GM19240 (cell line): ENCODE results near the gene WDHD1.
"Not testable (repeated sequence)": the region's sequence is repeated elsewhere in the genome, so short reads cannot be mapped to it uniquely, and the experiment has no call there.

Experiments used
- DNase-seq: peaks from one replicate; pipeline ENCODE4 v3.0.0; 2011; ENCODE audit warnings: low spot score; ENCODE audit not compliant: insufficient read length

The WDHD1 gene, protein sequence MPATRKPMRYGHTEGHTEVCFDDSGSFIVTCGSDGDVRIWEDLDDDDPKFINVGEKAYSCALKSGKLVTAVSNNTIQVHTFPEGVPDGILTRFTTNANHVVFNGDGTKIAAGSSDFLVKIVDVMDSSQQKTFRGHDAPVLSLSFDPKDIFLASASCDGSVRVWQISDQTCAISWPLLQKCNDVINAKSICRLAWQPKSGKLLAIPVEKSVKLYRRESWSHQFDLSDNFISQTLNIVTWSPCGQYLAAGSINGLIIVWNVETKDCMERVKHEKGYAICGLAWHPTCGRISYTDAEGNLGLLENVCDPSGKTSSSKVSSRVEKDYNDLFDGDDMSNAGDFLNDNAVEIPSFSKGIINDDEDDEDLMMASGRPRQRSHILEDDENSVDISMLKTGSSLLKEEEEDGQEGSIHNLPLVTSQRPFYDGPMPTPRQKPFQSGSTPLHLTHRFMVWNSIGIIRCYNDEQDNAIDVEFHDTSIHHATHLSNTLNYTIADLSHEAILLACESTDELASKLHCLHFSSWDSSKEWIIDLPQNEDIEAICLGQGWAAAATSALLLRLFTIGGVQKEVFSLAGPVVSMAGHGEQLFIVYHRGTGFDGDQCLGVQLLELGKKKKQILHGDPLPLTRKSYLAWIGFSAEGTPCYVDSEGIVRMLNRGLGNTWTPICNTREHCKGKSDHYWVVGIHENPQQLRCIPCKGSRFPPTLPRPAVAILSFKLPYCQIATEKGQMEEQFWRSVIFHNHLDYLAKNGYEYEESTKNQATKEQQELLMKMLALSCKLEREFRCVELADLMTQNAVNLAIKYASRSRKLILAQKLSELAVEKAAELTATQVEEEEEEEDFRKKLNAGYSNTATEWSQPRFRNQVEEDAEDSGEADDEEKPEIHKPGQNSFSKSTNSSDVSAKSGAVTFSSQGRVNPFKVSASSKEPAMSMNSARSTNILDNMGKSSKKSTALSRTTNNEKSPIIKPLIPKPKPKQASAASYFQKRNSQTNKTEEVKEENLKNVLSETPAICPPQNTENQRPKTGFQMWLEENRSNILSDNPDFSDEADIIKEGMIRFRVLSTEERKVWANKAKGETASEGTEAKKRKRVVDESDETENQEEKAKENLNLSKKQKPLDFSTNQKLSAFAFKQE

DNA sequence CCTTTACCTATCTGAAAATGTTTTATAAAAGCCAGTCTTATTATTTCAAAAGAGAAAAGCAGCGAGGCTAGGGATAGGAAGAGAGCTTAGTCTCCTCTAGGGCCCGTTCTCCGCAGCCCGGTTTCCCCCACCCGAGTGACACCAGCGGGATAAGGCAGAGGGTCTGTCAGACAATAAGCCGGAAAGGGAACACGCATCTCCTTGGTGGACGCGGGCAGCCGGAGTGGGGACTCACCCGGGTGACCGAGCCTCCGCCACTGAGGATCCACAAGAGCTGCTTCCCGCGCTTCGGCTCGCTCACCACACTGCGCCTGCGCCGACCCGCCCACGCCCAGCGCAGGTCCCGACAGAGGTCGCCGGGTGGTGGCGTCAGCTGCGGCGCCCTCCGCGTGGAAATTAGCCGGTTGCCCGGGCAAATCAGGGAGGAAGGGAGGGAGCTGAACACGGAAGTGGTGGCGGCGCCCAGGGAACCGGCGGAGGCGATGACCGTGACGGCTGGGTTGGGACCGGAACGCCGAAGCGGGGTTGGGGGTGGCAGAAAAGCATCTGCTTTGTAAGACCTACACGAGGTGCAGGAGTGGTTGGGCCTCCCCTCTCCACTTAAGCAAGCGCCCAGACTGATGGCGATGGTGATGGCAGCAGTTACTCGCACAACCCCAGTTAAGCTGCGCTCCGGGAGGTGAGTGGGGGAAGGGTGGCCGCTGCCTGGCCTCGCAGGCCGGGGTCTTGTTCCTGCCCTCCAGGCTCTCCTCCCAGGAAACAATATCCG, at the start of gene WDHD1, which contains the start of gene SOCS4:
TSS of gene WDHD1 (minus strand) at position 307 of the 769 bp plus-strand sequence. CDS start 312 bp downstream, outside the sequence.
TSS of gene SOCS4 (plus strand) at position 444 of the 769 bp plus-strand sequence. CDS start 15,806 bp downstream, outside the sequence.
- peak; percentile 82 for DNase-seq

DNA sequence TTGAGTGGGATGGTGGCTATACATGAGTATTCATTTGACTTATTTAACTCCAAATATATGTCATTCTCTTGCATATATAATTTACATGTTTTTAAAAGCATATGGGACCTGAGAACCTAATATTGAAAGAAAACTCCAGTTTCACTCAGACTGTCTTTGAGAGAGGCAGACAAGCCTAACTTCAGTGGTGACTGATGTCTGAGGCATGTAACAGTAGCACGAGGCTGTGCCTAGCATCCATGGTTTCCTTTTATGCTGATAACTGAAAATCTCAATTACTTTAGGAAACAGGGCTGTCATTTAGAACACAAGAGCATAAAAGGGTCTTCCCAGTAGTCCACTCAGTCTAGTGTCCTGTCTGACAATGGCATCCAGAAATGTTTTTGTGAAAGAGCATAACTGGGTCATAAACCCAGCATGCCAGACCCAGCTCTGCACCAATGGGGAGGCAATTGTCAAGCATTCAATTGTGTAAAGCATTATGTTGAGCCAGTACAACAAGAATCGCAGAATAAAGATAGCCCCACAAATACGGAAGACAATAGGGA, 48.8 kb upstream of the WDHD1 start:
- DNase-seq = no peak

DNA sequence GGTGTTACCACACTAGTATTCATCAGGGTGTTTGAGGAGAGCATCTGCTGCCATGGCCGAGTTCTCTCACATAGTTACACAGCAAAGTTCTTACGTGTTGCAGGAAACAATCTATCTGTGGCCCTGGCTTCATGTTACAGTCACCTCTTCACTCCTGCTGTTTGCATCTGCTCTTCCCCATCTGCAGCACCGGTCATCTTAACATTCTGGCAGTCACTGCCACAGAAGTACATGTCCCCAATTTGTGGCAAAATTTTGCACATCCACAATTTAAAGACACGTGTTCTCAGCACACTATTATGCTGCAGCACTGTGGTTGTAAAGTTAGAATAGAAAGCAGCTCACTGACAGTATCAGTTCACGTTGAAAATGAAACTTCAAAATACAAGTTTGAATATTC, 47.8 kb upstream of the WDHD1 start:
- no peak for DNase-seq

DNA sequence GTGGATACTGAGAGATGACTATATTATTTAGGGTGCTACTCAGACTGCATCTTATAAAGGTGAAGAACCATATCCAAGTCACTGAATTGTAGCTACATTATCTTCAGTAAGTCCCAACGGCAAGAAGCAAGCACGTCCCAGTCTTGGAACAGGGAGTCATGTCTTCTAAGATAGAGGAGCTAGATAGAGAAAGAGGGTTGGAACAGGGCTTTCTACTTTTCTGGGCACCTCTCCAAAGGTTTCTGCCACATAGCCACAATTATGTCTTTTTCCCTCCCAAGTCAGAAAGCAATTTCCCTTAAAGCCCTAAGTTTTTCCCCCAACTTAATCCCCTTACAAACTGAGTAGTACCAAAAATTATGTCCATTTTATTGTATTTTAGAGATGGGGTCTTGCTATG, 47.0 kb upstream of the WDHD1 start:
- no peak for DNase-seq

DNA sequence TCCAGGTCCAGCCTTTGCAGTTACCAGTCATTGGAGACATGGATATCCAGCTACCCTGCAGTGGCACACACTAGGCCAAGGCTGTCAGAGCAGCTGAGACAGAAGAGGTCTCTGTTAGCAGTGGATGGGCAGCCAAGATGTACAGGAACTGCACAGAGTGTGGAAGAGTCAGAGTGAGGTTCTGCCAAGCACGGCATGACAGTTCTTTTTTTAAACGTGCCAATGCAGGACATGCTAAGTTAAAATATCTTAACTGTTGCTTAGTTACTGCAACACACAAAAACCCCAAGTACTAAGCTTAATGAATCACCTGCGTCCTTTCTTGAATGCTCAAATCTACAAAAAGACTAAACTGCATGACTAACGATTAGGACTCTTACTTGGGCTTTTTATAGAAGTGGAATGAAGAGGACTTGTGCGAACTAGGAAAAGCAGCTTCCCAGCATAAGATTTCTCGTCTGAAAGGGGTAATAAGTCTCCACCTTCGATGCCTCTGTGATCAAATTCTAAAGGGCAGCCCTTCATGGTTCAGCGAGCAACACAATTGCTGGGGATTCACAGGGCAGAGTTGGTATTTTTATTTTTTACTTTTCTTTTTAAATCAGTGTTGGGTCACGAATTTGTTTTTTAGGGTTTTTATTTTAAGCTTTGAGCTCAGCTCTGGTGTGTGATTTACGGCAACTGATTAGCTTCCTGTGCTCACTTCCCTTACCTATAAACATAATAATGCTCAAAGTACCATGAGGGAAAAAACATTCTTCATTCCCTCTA, 45.2 kb upstream of the WDHD1 start:
- no peak for DNase-seq

DNA sequence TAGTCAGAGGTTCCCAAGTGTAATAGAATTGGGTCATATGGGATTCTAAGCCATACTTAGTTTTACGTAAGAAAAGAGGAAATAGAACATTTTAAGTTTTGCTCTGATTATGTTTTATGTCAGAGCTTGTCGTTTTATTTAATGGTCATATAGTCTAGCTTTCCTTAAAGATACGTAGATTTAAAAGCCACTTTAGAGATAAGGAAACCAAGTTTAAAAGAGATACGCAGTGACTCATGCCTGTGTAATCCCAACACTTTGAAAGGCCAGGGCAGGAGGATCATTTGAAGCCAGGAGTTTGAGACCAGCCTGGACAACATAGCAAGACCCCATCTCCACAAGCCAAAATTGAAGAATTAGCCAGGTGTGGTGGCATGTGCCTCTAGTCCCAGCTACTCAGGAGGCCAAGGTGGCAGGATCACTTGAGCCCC, 44.1 kb upstream of the WDHD1 start:
- no peak for DNase-seq

DNA sequence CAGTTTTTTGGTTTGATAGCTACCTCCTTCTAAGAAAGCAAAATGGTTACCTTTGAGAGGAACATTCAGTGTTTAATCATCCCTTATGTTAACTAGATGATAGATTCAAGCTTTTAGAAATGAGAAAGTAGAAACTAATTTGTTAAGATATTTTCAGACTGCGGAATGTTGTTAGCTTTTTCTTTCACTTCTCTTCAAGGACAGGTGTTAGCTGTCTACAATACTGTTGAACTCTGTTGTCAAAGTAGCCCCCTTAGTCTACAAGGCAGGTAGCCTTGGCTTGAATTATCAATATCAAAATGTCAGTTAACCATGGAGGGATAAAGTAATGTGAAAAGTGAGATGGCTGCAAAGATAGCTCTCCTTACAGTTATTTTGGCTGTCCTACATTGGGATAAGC, 39.3 kb upstream of the WDHD1 start:
- DNase-seq = no peak

DNA sequence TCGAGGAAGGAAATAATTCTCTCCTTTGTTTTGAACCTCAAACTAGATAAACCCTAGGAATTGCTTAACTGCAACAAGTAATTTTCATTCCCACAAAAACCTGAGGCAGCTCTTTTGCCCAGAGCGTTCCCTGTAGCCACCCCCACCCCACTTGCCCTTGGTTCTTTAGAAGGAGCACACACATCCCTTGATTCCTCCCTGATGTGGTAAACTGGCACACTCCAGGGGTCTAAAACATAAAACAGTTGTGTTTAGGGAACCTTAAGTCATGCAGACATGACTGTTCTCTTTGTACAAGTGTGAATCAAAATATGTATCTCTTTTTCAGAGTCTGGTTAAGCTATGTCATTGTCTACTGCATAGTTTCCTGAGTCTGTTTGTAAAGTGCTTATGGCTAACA, 38.5 kb upstream of the WDHD1 start:
- DNase-seq = no peak

DNA sequence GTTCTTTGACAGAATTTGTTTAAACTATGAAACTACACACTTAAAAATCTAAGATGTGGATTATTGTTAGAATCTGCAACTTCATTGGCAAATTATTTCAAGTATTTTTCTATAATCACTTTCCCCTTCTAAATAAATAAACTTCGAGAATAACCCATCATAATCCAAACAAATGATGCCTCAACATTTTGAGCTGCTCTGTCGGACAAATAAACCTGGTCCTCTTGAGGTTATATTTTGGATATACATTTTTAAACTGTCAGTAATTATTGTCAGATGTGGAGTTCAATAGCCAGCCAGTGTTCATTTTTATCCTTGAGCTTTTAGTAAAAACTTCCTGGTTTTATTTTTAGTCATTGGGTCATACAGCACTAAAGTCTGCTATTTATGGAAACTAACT, 38.0 kb upstream of the WDHD1 start:
- not testable (repeated sequence) for DNase-seq

DNA sequence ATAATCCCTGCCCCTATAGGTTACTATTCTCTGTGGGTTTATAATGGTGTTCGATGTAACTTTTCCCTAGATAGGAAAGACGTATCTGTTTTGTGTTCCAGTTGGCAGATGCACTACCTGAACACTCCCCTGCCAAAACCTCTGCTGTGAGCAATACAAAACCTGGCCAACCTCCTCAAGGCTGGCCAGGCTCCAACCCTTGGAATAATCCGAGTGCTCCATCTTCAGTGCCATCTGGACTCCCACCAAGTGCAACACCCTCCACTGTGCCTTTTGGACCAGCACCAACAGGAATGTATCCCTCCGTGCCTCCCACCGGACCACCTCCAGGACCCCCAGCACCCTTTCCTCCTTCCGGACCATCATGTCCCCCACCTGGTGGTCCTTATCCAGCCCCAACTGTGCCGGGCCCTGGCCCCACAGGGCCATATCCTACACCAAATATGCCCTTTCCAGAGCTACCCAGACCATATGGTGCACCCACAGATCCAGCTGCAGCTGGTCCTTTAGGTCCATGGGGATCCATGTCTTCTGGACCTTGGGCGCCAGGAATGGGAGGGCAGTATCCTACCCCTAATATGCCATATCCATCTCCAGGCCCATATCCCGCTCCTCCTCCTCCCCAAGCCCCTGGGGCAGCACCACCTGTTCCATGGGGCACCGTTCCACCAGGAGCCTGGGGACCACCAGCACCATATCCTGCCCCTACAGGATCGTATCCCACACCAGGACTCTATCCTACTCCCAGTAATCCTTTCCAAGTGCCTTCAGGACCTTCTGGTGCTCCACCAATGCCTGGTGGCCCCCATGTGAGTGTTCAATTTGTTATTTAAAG, 35.8 kb upstream of the WDHD1 start:
- no peak for DNase-seq

DNA sequence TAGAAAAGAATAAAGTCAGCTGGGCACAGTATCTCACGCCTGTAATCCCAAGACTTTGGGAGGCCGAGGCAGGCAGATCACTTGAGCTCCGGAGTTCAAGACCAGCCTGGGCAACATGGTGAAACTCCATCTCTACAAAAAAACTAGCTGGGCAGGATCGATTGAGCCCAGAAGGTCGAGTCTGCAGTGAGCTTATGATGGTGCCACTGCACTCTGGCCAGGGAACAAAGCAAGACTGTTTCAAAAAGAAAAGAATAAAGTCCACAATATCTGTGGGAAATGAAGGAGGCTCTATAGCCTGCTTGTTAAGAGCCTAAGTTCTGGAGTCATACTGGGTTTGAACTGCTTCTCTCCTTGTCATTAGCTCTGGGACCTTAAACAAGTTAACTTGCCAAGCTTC, 32.4 kb upstream of the WDHD1 start:
- no peak for DNase-seq

DNA sequence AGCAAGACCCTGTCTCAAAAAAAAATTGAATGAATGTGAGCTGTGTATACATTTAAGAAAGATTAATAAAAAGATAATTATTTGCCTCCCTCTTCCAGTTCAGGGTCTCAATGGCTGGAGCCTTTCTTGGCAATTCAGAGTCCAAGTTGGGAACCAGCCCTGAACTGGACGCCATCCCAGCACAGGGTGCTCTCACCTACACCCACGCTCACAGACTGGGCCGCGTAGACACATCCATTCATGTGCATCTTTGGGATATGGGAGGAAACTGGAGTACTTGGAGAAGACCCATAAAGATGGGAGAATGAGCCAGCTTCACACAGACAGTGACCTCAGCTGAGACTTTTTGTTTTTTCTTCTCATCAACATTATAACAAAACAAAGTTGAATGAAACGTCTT, 31.0 kb upstream of the WDHD1 start:
- DNase-seq = no peak

DNA sequence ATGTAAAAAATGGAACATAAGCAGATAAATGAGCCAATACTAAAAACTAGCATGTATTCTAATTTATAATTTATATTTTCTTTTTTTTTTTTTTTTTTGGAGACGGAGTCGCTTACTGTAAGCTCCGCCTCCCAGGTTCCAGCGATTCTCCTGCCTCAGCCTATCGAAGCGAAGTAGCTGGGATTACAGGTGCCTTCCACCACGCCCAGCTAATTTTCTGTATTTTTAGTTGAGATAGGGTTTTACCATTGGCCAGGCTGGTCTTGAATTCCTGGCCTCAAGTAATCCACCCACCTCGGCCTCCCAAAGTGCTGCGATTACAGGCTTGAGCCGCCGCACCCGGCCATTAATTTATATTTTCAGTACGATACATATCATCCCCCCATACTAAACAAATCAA, 27.2 kb upstream of the WDHD1 start:
- no peak for DNase-seq

DNA sequence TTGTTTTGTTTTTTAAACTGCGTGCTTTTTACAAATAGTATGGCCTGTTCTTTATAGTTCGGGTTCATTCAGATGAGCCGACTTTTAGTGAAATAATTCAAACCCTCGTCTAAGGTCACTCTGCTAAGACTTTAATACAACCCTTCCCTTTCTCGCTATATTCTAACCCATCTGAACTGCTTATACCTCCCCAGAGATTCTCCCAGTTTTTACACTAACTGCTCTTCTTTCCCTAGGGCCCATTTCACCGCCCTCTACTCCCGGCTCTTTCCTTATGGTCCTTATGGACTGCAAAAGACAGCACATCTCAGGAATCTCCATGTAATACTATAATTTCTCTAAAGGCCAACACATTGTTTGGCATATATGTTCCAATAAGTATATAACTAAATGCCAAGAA, 26.6 kb upstream of the WDHD1 start:
- no peak for DNase-seq

DNA sequence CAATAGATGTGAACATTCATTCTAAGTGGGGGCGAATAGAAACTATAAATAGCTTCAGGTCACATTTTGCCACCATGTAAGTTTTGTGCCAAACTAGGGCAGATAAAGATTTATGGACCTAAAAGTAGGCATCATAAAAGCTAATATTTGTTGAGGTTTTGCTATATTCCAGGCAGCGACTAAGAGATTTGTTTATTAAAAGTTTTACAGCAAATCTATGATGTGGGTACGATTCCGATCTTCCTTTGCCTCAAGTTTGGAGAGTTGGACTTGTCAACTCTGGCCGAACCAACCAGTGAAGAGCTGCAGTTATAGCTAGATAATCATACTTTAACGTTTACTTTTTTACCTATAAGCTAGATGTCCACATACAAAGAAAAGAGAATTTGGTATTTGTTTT, 26.1 kb upstream of the WDHD1 start:
- DNase-seq = no peak

DNA sequence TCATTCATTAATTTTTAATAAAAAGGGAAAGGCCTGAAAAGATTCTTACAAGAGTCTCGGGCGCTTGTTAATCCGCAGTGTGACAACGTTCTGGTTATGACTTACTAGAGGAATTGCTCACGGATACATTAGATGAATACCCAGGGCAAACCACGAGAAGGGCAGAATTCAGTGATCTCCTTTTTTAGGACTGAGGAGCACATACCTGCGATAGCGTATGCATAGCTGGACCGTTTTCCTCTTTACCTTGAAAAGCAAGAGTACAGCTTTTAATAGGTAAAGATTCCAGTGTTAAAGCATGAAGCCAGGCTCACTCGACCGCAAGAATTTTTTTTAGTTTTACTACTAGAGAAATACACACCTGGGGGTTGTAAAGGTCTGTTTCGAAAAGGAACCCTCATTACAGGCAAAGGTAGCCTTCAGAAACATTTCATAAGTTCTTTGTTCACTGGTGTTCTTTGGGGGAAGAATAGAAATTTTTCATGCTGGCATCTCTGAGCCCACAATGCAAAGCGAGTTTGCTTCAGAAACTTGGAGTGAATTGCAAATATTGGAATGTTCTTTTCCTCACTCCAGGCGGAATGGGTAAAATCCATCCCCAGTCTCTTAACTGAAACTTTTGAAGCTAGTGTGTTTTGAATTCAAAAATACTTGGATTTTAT, 25.5 kb upstream of the WDHD1 start:
- DNase-seq = no peak

DNA sequence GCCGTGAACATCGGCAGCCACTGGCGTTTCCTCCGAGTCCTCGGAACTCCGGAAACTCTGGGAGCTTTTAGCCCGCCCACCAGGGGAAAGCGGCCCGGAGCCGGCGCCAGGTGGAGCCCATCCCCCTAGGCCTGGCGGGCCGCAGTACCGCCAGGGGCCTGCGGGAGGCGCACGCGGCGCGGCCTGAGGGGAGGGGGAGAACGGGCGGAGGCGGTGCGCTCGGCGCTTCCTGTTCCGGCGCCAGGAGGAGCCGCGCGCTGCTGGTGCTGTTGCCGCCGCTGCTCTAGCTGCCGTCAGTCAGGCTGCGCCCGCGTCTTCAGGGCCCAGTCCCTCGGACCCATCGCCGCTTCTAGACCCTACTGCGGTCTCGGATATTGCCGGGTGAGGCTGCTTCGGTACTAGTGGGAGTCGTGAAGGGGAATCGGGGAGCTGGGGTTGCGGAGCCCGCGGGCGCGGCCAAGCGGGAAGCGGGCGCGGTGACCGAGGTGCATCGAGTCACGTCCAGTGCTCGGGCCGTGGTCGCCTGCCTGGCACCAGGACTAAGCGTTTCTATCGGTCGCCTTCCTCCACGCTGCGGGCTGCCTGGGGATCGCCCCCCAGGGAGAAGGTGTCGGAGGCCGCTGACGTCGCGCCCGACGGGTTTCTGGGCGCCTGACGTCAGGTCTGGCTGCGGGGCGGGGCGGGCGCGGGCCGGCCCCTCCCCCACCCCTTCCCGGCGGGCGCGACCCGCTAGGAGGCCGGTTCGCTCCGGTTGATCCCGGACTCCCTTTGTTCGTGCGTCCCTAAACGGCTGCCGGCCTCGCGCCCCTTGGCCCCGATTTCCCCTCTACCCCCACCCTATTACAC, 24.7 kb upstream of the WDHD1 start, which contains the start of gene MAPK1IP1L:
TSS of gene MAPK1IP1L (plus strand) at position 225 of the 846 bp plus-strand sequence. CDS start 10,037 bp downstream, outside the sequence.
- DNase-seq = peak; percentile 74

DNA sequence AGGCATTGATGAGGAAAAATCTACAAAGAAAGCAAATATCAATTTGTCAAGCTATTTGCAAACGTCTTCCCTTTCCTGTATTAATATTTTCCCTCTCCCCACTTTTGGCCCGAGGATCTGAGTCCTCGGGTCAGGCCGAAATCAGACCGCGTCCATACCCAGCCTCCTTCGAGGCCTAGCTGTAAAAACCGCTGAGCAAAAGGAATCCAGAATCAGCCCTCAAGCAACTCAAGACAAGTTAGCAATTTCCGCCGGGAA, 24.2 kb upstream of the WDHD1 start:
- no peak for DNase-seq
